Right renal pelvis (tissue), 4 donors: ENCODE results near the gene GHRL. TPM values are rescaled to one million over a fixed set of nuclear protein-coding genes. Genes with fewer than 3 reads are reported as not detected.
"Not testable (repeated sequence)": the region's sequence is repeated elsewhere in the genome, so short reads cannot be mapped to it uniquely, and the experiment has no call there.

ENCODE experiments used
- DNase-seq, 4 donors: peaks; one replicate each; pipeline ENCODE4 v3.0.0-alpha.2; 2013; ENCODE audit warnings: low read depth in 4 of 4, low spot score in 3 of 4, missing footprints in 1 of 4
- polyA plus RNA-seq, 4 donors: library from polyadenylated mRNA; unstranded; fragments of 120-200 nt; gene quantifications; one replicate each; pipeline ENCODE4 v1.2.1, GENCODE V29; 2013; ENCODE audit not compliant: insufficient read length in 4 of 4

Gene GHRL
- polyA plus RNA-seq, 4 donors = 2.9 to 4.3 (median 3.5) TPM

DNA sequence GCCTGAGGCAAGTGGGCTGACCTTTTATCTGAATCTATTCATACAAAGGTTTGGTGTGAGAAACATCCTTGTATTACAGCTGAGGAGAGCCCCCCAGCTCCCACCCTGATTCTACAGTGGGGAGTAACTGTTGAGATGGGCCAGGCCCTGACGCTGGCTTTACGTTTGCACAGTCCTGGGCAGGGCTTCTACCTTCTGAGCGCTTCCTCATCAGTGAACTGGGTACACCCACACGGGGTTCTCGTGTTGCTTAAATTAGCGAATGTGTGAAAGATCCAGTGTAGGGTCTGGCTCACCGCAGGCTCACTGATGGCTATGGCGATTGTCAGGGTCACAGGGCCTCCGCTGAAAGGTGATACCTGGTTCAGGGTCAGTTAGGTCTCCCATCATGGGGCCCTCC, 7.3 kb upstream of the GHRL start:
- no peak for DNase-seq

DNA sequence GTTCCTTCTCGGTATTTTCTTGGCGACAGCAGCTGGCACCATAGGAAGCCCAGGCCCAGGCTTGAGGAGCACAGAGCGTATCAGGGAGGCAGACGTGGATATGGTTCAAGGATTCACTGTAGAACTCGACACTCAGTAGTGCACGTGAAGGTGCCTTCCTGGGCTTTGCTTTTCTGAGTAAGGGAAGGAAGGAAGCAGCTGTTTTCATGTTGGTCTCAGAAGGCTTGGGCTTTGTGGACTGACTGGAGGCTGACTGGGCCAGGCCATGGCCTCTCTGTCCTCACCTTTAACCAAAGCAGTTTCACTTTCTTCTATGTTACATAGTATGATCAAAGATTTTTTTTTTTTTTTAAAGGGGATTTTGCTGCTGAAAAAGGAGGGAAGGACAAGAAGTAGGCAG, 6.9 kb upstream of the GHRL start:
- no peak for DNase-seq

DNA sequence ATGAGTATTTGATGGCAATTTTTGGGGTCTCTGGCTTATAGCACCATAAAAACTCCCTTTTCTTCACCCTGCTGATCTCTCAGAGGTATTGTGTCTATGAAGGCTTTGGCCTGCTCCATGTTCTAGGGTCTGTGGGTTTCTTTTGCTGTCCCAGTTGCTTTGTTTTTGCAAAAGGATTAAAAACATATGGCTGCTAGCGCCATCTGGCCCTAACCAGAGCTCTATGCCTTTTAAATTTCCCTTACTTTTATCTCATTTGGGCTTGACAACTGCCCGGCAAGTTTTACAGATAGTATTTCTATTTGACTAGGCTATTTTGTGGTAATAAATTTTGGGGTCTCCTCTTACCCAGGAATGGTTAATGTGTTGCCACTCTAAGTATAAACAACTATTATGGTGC, 6.4 kb upstream of the GHRL start:
- no peak for DNase-seq

DNA sequence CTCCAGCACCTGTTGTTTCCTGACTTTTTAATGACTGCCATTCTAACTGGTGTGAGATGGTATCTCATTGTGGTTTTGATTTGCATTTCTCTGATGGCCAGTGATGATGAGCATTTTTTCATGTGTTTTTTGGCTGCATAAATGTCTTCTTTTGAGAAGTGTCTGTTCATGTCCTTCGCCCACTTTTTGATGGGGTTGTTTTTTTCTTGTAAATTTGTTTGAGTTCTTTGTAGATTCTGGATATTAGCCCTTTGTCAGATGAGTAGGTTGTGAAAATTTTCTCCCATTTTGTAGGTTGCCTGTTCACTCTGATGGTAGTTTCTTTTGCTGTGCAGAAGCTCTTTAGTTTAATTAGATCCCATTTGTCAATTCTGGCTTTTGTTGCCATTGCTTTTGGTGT, 5.3 kb upstream of the GHRL start:
- DNase-seq = not testable (repeated sequence)

DNA sequence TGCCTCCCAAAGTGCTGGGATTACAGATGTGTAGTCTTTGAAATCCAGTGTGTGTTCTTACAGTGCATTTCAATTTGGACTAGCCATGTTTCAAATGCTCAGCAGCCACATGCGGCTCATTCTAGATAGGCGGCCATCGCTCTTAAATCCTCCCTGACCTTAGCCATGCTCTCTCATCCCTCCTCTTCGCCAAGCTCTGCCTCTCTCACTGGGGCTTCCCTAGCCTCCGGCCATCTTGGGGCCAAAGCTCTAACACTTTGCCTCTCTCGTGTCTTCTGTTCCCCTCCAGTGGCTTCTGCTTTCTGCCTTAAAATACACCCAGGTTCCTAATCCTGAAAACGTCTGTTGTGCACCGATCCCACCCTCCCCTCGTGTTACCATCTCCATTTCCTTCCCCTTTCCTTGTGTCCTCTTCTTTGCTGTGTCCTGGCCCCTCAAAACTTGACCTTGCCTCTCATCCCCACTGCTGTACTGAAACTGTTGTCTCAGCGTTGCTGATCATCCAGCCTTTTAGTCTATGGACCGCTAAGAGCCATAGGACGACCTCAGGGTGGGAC, 1.4 kb upstream of the GHRL start:
- DNase-seq = no peak

DNA sequence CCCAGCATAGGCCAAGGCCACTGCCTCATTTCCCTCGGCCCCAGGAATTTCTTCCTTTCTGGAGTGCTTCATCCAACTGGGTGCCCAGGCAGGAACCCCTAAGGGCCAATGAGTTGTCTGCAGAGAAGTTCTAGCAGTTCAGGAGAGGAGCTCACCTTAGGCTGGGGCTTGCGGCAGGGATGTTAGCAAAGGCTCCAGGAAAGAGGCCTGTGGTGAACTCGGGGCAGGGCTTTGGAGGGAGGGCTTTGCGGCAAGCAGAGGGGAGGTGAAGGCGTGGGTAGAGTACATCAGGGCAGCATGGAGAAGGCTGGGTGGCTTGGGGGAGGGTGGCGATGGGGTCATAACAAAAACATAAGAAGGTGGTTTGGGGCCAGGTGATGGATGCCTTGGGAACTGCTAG, 1.1 kb downstream of the GHRL start:
- no peak for DNase-seq

DNA sequence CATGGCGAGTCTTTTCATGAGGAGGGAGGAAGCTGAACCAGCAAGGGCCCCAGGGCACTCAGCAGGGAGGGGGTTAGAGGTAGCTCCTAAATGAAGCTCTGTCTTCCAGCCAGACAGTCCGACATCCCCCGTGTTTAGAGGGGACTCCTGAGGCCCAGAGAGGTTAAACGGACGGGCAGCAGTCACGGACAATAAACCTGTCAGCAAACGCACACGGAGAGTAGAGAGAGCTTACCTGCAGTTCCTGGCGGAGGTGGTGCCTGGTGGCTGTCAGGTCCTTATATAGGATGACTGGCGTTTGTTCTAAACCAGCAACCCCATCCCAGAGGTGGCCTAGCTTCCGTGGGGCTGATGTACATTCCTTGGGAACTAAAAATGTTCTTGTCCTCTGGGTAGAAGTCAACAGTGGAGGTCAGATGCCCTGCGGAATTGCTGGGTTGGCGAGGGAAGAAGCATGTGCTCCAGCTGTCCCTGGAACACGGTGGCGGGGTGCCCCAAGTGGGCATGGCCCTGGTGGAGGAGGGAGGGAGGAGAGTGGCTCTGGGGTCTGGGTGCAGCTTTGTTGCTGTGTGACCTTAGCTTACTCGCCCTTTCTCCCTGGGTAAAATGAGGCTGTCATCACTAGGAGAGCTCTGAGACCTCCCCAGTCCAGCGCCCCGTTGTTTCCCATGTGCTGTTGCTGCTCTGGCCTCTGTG, 2.1 kb downstream of the GHRL start:
- DNase-seq = no peak

DNA sequence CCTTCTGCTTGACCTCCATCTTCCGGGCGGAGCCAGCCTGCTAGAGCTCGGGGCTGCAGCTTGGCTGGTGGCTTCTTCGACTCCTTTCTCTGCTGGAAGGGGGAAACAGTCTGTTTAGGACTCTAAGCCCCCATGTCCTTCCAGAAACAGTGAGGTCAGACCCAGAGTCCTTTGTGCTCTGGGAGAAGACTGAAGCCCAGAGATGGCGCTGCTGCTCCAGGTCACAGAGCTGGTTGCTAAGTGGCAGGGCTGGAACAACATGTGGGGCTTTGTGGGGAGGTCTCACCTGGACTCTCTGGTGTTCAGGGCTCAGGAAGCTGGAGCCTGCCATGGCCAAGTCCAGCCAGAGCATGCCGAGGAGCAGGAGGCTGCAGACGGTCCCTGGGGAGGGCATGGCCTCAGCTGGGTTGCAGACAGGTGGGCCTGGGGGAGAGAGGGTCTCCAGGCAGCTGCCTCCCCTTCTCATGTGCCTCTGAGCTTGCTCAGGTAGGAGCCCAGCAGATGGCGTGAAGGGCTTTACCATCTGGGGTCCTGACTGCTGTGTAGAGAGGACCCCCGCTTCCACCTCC, 2.9 kb downstream of the GHRL start:
- DNase-seq = no peak

DNA sequence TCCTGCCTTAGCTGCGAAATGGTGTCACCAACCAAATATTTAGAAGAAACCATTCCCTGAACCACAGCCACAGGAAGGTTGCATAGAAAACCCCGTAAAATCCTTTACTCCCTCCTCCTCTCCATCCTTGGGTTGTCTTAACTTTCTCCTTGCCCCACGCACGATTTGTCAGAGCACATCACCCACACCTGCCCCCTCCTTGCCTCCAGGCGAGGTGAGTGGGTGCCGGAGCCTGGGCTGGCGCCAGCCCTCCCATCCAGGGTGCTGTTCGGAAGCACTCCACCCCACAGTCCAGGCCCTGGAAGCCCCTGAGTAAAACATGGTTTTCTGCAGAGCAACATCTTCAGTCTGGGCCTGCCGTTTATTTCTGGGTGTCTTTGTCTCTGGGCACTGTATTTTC, 3.7 kb downstream of the GHRL start:
- DNase-seq = no peak

DNA sequence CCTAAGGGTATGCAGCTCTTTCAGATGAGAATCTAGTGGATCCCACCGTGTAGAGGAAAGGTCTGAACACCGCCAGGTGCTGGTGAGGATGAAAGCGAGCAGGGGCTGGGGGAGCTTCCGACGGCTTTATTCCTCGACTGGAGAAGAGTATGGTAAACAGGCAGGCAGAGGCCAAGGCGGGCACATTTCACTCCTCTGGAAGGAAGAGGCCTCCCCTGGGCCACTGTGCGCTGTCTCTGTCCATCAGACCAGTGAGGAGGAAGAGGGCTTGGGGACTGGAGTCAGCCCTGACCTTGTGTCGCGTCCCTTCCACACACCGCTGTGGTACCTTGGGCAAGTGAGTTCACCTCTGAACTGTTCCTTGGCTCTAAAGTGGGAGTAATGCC, 4.2 kb downstream of the GHRL start:
- no peak for DNase-seq

DNA sequence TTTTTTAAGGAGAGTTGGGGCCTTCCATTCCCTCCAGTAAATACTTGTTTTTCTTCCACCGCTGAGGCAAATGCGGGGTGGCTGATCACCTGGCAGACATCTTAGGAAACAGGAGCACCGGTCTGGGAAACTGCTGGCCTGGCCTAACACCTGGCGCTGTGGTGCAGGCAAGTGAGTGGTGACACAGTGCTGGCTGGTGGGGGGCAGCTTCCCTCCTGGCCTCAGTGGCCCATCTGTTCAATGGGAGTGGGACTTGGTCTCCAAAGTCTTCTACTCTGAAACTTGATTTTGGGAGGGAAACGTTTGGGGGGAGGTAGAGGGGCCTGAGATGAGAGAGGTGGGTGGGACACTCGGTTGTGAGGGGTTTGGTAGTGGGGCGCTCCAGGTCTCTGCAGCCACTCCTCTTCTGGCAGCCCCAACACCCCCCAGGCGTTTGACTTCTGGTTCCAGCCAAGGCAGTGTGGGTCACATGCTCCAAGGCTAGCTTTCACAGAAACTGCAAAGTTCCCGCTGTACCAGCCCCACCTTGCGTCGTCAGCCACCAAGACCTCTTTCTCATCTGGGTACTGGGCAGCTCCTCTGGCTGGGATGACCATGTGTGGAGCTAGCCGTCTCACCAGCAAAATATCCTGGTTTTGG, 4.7 kb downstream of the GHRL start:
- no peak for DNase-seq

DNA sequence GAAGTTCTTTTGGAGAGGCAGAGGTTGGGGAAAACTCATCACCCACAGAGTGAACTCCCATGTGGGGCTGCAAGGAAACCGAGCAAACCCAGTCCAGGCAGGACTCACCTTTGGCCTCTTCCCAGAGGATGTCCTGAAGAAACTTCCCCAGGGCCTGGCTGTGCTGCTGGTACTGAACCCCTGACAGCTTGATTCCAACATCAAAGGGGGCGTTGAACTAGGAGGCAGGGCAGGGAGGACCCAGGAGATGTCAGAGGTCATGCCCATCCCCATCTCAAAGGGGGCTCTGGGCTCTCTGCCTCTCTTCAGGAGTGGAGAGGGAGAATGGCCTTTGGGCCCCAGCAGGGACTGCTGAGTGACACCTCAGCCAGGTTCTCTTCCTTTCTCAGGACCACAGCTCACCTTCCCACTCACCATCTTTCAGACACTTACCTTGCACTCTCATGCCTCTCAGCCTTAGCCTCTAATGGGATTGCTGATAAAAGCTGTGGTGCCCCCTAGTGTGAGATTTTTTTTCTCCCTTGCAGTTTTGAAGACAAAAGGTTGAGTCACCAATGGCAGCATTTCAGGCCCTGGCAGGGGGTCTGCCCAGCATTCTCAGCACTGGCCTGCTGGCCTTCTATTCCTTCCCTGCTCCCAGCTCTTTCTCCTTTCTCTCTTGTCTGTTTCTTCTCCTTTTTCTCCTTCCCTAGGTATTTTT, 6.0 kb downstream of the GHRL start:
- no peak for DNase-seq

DNA sequence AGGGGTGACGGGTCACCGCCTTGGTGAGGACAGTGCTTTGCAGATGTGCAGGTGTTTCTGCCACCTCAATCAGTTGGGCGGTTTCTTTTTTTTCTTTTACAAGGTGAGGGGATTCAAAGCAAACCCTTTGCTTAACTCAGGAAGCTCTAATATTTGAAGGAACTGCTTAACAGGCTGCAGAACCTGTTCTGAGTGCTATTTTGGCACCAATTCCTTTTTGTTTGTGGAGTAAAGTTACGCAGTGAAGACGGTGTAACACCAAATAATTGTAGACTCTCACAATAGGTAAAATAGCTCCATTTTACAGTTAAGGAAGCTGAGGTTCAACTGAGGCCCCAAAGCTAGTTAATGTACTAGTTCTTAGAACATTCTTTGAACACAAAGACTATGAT, 6.6 kb downstream of the GHRL start:
- DNase-seq = no peak

DNA sequence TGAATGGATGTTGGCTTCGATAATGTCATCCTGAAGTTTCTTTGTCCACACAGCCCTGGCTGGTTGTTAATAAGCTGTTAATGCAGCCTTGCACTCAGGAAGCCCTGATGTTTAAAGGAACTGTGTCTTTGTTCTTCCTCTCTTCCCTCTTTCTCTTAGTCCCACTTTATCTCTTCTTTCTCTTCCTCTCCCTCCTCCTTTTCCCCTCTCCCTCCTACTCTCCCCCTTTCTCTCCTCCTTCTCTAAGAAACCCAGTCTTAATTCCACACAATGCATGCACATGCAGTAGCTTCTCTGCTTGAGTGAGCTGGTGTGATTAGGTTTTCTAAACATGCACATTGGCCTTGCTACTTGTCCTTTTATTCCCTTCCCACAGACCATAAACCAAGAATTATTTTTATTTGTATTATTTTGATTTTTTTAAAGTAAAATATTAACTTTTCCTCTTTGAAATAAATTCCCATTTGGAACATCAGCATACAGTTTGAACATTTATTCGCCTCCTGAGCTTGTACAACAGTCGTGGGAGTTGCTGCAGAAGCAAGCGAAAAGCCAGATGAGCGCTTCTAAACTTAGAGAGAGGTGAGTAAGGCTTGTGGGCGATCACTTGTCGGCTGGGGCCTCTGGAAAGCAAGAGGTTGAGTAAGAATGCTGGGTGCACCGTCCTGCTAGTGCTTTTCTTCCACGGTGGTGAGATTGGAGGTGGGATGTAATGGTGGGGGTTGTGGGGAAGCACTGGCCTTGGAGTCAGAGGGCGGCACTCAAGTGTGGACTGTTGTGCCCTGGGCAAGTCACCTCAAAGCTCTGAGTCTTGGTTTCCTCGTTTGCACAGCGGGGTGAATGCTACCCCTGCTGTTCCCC, 7.2 kb downstream of the GHRL start:
- no peak for DNase-seq

DNA sequence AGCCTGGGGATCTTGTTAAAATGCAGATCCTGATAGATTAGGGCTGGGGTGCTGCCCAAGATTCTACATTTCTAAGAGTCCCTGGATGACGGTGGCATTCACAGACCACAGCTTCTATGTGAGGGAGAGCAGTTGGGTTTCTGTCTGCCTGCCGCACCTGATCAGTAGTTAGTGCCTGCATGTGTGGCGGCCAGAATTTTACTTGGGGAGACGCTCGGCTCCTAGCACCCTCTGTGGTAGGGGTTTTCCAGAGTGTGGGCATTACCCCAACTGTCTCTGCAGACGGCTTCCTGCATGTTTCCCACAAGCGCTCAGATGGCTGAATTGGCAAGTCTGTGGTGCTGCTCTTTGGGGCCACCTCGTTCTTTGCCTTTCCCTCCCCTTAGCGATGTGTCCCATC, 8.3 kb downstream of the GHRL start:
- DNase-seq = no peak

DNA sequence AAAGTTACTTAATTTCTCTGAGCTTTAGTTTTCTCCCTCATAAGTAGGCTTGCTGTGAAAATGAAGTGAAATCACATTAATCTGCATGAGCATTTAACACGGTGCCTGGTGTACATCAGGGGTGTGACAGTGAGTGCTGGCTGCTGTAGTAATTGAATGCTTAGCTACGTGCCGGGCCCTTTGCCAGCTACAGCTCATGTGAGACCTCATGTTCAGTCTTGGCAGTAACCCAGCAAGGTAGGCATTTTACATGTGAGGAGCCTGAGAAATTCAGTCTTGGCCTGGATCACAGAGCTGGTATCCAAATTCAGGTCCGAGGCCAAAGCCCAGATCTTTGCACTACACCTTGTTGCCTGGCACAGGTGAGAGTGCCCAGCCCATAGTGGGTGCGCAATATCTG, 9.1 kb downstream of the GHRL start:
- DNase-seq = no peak

DNA sequence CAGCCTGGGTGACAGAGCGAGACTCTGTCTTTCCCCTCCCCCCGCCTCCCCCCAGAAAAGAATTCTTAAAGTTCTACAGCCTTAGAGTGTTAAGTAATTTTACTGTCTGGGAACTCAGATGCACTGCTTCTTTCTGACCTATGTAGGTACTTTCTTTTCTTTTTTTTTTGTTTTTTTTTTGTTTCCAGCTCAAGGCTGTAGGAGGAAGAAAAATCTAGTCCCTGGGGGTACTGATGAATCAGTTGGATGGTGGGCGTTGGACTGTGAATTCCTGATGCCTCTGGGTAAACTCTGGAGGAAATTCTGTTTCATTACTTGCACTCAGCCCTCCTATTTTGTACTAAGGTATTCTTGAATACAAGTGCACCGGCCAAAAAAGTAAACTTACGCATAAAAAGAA, 10.8 kb downstream of the GHRL start:
- no peak for DNase-seq

DNA sequence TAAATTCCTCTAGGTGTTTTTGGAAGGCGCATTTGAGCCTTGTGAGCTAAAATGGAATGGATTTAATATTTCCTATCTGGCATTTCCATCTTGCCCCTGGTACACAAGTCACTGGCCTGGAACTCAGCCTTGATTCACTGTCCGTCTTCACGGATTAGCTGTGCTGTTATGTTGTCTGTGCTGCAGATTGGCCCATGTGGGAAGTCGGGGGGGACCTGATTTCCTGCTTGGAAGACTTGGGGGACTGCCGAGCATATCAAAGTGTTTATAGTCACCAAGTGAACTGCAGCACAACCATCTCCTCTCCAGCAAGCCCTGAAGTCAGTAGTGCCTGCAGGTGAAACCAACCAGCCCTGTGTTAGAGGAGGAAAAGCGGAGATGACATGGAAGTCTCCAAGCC, 12.2 kb downstream of the GHRL start:
- DNase-seq = no peak

DNA sequence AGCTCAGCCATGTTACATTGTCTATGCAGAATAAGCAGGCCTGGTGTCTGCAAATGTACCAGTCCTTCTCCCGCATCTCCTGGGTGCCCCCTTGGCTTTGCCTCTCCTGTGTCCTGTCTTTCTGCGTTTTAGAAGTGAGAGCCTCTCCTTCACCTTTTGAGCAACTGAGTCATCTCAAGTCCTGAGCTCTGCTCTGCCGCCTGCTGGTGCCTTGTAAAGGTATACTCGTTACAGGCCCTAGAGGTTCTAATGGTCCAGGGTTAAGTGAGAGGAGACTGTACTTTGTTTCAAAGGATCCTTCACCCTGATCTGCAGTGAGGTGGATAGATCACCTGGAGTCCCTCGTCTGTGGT, 12.6 kb downstream of the GHRL start:
- no peak for DNase-seq

DNA sequence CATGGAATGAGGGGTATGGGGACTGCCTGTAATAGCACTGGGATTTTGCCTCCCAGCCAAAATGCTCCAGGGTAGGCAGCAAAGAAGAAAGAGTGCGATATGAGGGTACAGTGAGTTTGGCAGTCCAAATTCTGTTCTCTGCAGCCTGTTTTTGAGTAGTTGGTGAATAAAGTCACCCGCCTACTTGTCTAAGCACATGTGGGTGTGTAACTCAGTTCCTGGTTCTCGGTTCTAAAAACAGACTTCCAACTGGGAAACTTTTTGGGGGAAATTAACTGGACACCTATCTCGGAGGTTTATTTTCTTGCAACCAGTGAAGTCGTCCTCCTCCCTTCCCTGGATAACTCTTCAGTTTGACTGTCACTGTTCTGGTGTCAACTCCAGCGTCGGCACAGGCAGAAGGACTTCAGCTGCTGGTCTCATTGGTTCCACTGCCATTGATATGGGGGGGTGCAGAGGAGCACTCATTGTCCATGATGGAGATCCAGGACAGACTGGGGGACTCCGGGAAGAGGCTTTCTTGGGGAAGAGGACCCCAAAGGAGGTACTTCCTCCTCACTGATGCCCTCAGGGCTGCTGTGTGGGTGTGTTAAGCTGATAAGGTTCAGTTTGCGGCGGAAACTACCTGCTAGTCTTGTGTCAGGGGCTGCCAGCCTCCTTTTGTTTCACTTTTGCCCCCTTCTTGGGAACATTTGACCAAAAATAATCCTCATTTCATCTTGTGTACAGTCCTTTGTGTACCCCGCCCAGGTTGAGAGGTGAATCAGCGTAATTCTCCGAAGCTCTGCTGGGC, 13.2 kb downstream of the GHRL start:
- no peak for DNase-seq
